ACHN (cell line): ENCODE results near the gene ACAP3.

Experiments
- DNase-seq: peaks from one replicate; pipeline ENCODE4 v3.0.0-alpha.2; 2015
- in situ Hi-C: cut with HindIII; loops from 2 replicates; pipeline ENCODE4 v1.10.0; 2017; ENCODE audit warnings: low sequenced_read_pairs, low pct_ligation_motif_present, low pct_unique_long_range_greater_than_20kb

ACAP3 gene

DNA sequence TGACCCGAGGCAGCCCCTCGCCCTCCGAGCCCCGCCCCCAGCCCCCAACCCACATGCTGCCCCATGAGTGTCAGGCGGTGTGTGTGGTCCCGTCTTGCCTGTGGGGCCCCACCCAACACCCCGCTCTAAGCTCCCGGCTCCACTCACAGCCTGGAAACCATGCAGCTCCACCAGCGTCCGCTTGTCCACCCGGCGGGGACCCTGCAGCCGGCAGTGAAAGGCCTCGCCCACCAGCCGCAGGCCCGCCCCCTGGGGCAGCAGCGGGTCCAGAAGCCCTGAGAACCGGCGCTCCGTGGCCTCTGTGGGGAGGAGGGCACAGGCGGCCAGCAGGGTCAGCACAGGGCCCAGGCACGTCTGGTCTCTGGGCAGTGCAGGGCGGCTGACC lies 63.9 kb downstream of the ACAP3 start:
- DNase-seq: no peak
- in situ Hi-C loops: no loop called here

DNA sequence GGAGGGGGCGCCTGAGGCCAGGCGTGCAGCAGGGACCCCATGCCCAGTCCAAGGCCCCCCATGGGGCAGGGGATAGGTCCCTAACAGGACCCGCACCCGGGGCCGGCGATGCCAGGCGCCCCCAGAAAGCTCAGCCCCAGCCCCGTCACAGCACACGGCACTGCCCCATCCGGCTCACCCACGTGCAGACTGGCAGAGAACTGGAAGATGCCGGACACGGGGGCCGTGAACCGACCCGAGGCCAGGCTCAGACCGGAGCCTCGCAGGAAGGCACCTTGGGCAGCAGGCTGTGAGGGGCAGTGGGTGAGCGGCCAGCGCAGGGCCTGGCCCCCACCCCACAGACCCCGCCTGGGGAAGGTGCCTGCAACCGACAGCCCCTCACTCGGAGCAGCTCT lies 64.5 kb downstream of the ACAP3 start:
- in situ Hi-C loops: no loop called here
- no peak for DNase-seq

DNA sequence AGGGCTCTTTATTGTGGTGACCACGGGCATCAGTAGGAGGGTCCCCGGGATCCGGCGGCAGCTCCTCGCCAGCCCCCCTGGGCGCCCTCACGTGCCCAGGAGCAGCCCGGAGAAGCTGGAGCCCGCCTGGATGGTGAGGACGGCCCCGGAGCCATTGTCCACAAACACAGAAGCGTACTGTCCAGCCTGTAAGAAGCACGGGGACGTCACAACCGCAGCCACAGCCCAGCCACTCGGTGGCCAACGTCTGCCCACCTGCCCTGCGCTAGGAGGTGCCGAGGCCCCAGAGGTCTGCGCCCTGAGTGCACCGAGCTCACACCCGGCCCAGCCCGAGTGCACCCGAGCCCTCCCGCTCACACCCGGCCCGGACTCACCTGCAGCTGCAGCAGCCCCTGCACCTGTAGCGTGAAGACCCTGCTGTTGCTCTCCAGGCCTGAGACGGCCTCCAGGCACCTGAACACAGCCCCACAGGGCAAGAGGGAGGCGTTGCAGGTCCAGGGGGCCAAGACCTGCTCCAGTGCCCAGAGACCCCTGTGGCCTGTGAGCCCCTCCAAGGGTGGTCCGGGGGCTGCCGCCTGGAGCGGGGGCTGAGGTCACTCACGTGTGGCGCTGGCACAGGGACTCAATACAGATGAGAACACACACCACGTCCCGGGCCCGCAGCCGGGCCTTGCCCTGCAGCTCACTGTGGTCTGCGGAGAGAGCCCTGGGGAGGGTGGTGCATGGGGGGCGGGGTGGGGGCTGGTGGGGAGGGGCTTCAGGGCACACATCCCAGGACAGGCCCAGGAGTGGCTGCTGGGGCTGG lies 65.1 kb downstream of the ACAP3 start:
- in situ Hi-C loops: no loop called here

More for the DNA sequence above, 65.1 kb downstream of the ACAP3 start:
- DNase-seq: no peak
